CD4-positive, alpha-beta T cell treated with Interleukin-10 for 1 hour (primary cell): ENCODE measurements around the gene MT2A.
A peak's percentile ranks its signal among the peaks of the same experiment; 100 is the strongest.
"Not testable (repeated sequence)": the region's sequence is repeated elsewhere in the genome, so short reads cannot be mapped to it uniquely, and the experiment has no call there.

Experiments used
- DNase-seq: peaks from one replicate; pipeline ENCODE4 v3.0.0-alpha.2; 2020

MT2A gene

GRCh38 chr16:56623184-56623583, 14.8 kb downstream of the MT2A start:
- DNase-seq, result not testable (repeated sequence)

GRCh38 chr16:56623637-56624036, 15.3 kb downstream of the MT2A start:
- no peak for DNase-seq

DNA sequence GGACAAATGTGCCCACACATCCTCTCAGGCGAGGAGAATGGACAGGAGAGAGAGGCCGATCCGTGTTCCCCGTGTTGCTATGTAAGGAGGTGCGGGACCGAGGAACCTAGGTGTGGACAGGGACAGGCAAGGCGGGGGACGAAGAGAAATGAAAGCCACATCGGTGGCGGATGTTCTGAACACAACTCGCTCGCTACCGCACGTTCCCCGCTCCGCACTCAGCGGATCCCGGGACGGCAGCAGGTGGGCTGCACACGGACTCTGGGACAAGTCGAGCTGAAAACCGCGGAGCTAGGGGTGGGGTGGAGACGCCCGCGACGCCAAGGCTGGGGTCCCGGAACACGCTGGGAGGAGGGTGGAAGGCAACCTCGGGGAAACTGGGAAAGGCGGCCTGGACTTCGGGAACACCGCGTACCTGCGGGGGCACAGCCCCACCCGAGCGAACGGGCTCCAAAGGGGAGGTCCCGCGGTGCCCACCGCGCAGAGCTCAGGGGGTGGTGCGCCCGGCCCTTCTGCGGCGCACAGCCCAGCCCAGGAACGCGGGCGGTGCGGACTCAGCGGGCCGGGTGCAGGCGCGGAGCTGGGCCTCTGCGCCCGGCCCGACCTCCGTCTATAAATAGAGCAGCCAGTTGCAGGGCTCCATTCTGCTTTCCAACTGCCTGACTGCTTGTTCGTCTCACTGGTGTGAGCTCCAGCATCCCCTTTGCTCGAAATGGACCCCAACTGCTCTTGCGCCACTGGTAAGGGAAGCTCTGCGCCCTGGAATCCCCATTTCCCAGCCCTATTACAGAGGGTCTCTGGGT, 17.0 kb downstream of the MT2A start, which contains the start of gene MT1E:
Gene MT1E, plus strand, starts transcription at position 642 of the 803 bp plus-strand sequence. Its CDS starts 71 bp downstream, at position 713.
- DNase-seq, result peak; percentile 33

- no peak for DNase-seq
These were observed 17.7 kb downstream of the MT2A start for GRCh38 chr16:56625943-56626654.

DNA sequence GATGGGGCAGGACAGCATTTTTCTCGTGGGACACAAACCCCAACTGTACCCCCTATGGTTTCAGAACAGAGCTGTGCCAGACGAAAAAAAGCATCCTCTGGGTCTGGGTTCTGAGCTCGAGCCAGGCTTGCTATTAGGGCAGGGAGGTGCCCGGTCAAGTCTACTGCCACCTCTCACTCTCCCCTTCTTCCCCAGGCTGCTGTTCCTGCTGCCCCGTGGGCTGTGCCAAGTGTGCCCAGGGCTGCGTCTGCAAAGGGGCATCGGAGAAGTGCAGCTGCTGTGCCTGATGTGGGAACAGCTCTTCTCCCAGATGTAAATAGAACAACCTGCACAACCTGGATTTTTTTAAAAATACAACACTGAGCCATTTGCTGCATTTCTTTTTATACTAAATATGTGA, 18.3 kb downstream of the MT2A start:
- DNase-seq, result no peak

DNA sequence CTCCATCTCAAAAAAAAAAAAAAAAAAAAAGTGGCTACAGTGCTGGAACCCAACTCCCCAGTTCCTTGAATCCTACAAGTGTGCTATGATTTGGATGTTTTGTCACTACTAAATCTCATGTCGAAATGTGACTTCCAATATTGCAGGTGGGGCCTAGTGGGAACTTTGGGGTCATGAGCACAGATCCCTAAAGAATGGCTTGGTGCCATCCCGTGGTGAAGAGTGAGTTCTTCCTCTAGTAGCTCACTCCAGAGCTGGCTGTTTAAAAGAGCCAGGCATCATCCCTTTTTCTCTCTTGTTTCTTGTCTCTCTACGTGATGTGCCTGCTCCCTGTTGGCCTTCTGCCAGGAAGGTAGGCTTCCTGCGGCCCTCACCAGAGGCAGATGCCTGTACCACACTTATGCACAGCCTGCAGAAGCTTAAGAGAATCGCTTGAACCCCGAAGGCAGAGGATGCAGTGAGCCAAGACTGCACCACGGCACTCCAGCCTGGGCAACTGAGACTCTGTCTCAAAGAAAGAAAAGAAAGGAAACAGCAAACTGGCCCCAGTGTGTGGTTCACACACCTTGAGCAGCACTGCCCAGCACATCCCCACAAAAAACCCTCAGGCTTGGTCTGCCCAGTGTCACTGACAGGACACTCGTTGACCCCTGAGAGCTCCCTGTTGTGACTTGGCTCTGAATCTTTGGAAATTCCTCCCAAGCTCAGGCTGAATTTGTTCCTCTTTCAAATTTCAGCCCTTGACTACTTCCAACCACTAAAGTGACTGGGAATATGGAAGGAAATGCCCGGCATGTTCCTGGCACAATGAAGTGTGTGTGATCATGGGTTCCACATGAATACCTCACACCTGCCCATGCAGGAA, 20.3 kb downstream of the MT2A start:
- DNase-seq, result no peak

GRCh38 chr16:56629531-56629930, 21.1 kb downstream of the MT2A start:
- DNase-seq, result no peak

DNA sequence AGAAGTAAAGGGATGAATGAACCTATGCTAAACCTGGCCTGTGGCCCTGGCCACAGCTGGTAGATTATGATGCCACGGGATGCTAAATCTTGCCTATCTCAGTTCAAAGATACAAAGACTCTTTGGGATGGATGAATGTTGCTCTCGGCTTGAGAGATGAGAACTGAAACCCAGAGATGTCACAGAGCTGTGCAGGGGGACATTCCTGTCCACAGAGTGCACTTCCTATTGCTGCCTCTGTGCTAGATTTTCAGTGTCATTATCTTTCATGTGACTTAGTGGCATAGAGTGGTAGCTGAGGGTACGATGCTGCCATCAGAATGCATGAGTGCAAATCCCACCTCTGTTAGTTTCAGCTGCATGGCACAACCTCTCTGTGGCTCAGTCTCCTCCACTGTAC, 21.8 kb downstream of the MT2A start:
- DNase-seq, result no peak

- no peak for DNase-seq
These were observed 22.8 kb downstream of the MT2A start for GRCh38 chr16:56631197-56631596.

- DNase-seq, result no peak
These were observed 23.4 kb downstream of the MT2A start for GRCh38 chr16:56631832-56632155.

GRCh38 chr16:56632156-56632847, 23.9 kb downstream of the MT2A start, which contains the start of gene MT1M:
MT1M (plus strand) TSS chr16:56632659; CDS start chr16:56632732, 73 bp downstream.
- no peak for DNase-seq

DNA sequence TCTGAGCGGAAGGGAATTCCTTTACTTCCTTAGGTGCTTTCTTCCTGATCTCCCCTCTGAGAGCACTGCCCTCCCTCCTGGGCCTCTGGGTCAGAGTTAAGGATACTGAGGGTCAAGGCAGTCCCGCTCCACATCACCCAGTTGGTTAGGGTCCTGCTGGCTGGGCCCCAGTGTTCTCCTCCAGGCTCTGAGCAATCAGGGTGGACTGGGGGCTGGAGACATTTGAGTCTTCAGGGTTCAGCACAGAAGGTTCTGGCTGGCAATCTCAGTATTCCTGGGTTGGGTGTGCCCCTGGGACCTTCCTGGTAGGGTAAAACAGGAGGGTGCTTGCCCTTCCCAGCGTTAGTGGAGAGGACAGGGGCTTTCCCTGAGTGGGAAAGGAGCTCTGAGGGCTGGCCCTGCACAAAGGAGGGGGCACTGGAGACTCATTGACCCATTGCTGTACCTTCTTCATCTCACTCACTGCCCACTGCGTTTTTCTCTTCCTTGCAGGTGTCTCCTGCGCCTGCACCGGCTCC, 24.5 kb downstream of the MT2A start:
- no peak for DNase-seq

DNA sequence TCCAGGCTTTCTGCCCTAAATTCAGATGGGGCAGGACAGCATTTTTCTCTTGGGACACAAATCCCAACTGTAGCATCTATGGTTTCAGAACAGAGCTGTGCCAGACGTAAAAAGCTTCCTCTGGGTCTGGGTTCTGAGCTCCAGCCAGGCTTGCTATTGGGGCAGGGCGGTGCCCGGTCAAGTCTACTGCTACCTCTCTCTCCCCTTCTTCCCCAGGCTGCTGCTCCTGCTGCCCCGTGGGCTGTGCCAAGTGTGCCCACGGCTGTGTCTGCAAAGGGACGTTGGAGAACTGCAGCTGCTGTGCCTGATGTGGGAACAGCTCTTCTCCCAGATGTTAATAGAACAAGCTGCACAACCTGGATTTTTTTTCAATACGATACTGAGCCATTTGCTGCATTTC, 25.2 kb downstream of the MT2A start:
- no peak for DNase-seq

DNA sequence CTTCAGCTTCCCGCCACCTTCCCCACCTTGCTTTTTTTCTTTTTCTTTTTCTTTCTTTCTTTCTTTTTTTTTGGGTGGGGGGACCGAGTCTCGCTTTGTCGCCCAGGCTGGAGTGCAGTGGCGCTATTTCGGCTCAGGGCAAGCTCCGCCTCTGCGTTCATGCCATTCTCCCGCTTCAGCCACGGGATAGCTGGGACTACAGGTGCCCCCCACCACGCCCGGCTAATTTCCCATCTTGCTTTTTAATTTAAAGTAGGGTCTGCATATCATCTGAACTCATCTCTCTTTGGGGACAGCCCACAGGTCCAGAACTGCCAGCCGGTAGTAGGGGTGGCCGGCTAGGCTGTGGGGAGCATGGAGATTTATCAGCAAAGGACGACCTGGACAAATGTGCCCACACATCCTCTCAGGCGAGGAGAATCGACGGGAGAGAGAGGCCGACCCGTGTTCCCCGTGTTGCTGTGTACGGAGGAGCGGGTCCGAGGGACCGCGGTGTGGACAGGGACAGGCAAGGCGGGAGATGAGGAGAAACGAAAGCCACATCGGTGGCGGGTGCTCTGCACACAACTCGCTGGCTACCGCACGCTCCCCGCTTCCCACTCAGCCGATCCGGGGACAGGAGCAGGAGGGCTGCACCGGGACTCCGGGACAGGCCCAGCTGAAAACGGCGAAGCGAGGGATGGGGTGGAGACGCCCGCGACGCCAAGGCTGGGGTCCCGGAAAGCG, 26.5 kb downstream of the MT2A start:
- DNase-seq, result no peak

DNA sequence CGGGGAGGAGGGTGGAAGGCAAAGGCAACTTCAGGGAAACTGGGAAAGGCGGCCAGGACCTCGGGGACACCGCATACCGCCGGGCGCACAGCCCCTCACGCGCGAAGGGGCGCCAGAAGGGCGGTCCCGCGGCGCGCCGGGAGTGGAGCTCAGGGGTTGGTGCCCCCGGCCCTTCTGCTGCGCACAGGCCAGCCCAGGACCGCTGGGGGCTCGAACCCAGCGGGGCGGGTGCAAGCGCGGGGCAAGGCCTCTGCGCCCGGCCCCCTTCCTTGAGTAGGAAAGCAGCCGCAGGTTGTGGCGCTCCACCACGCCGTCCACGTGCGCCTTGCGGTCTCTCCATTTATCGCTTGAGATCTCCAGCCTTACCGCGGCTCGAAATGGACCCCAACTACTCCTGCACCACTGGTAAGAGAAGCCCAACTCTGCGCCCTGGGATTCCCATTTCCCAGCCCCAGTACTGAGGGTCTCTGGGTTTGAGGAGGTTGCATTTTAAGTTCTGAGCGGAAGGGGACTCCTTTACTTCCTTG, 27.1 kb downstream of the MT2A start:
- no peak for DNase-seq

GRCh38 chr16:56636616-56637413, 28.4 kb downstream of the MT2A start:
- no peak for DNase-seq

GRCh38 chr16:56637814-56638750, 29.7 kb downstream of the MT2A start, which contains the start of gene MT1A:
MT1A (plus strand) TSS chr16:56638666; CDS start chr16:56638739, 73 bp downstream.
- no peak for DNase-seq

GRCh38 chr16:56639045-56639444, 30.7 kb downstream of the MT2A start:
- DNase-seq, result no peak

DNA sequence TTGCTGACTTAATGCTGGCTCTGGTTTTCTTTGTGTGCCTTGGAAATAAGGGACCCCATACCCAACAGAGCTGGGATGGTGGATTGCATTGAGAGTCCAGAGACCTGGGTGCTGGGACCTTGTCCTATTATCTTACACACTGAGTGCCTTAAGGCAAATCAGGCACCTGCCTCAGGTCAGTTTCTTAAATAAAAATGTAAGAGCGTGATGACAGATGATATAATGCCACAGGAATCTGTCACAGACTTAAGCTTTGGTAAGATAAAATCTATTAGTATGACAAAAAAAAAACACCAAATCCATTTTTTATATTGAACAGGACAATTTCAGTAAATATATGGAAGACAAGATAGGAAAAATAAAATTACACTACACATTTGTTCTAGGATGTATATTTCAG, 31.7 kb downstream of the MT2A start:
- DNase-seq, result no peak
